Measurements from ENCODE around the gene TDRD7.

GRCh38 chr9:97394881-97395280 is 17.0 kb upstream of the TDRD7 start:
- TF ChIP-seq CREB1 (IDR thresholded peaks at IDR 0.05; ENCODE audit: low read depth) (no peak), RAD21 (IDR thresholded peaks at IDR 0.05; ENCODE audit: low read depth) (no peak), MAX (IDR thresholded peaks at IDR 0.05) (no peak), FOXM1 (IDR thresholded peaks at IDR 0.05; ENCODE audit: borderline replicate concordance, low read depth) (no peak), TEAD4 (IDR thresholded peaks at IDR 0.05) (no peak), YY1 (IDR thresholded peaks at IDR 0.05; ENCODE audit: low read depth) (no peak)
- TF ChIP-seq, protein P1, sequence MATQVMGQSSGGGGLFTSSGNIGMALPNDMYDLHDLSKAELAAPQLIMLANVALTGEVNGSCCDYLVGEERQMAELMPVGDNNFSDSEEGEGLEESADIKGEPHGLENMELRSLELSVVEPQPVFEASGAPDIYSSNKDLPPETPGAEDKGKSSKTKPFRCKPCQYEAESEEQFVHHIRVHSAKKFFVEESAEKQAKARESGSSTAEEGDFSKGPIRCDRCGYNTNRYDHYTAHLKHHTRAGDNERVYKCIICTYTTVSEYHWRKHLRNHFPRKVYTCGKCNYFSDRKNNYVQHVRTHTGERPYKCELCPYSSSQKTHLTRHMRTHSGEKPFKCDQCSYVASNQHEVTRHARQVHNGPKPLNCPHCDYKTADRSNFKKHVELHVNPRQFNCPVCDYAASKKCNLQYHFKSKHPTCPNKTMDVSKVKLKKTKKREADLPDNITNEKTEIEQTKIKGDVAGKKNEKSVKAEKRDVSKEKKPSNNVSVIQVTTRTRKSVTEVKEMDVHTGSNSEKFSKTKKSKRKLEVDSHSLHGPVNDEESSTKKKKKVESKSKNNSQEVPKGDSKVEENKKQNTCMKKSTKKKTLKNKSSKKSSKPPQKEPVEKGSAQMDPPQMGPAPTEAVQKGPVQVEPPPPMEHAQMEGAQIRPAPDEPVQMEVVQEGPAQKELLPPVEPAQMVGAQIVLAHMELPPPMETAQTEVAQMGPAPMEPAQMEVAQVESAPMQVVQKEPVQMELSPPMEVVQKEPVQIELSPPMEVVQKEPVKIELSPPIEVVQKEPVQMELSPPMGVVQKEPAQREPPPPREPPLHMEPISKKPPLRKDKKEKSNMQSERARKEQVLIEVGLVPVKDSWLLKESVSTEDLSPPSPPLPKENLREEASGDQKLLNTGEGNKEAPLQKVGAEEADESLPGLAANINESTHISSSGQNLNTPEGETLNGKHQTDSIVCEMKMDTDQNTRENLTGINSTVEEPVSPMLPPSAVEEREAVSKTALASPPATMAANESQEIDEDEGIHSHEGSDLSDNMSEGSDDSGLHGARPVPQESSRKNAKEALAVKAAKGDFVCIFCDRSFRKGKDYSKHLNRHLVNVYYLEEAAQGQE (IDR thresholded peaks at IDR 0.05; ENCODE audit: low read depth) = no peak

Measured in Ishikawa (cell line).